ENCODE results near the gene FGF18. TPM values are rescaled to one million over a fixed set of nuclear protein-coding genes. Genes with fewer than 3 reads are reported as not detected.
A peak's percentile ranks its signal among the peaks of the same experiment; 100 is the strongest.

FGF18 gene
- total and polyA plus RNA-seq, 2 donors from 2014 or later, result 0.39 to 1.8 TPM

GRCh38 chr5:171441246-171441791 is 21.9 kb downstream of the FGF18 start:
- Histone ChIP-seq H3K36me3 (ENCODE audit: control insufficient read depth in 2 of 3, insufficient read depth in 3 of 3, low read length in 3 of 3) (no peaks in the 10 kb centered on the region), H3K4me1 (ENCODE audit: control insufficient read depth in 2 of 3, insufficient read depth in 2 of 3, low read depth in 1 of 3, low read length in 3 of 3) (no peaks in the 10 kb centered on the region), H3K9me3 (ENCODE audit: control insufficient read depth in 2 of 3, insufficient read depth in 1 of 3, low read length in 3 of 3) (no peaks in the 10 kb centered on the region), H3K27me3 (ENCODE audit: control insufficient read depth, insufficient read depth, low read length) (no peaks in the 10 kb centered on the region), H3K9ac (ENCODE audit: low read length in 3 of 3) (no peak overlapping the region), H3K4me3 (ENCODE audit: low read length in 3 of 3) (no peak overlapping the region), H3K27ac (ENCODE audit: low read depth in 2 of 2, low read length in 2 of 2) (no peak overlapping the region)
- intact Hi-C loops (cut with DNase I), result no loop called here
- no peak for TF ChIP-seq CTCF (IDR thresholded peaks at IDR 0.05; ENCODE audit: borderline replicate concordance, extremely low read depth, insufficient read depth)
- FAIRE-seq (no peak), DNase-seq (no peak)

- intact Hi-C loops (cut with DNase I), result no loop called here
- Histone ChIP-seq H3K27me3 (ENCODE audit: control insufficient read depth, insufficient read depth, low read length) (no peaks in the 10 kb centered on the region), H3K27ac (ENCODE audit: low read depth in 2 of 2, low read length in 2 of 2) (no peak overlapping the region), H3K9ac (ENCODE audit: low read length in 3 of 3) (no peak overlapping the region), H3K4me3 (ENCODE audit: low read length in 3 of 3) (no peak overlapping the region), H3K9me3 (ENCODE audit: control insufficient read depth in 2 of 3, insufficient read depth in 1 of 3, low read length in 3 of 3) (no peaks in the 10 kb centered on the region), H3K36me3 (ENCODE audit: control insufficient read depth in 2 of 3, insufficient read depth in 3 of 3, low read length in 3 of 3) (no peaks in the 10 kb centered on the region), H3K4me1 (ENCODE audit: control insufficient read depth in 2 of 3, insufficient read depth in 2 of 3, low read depth in 1 of 3, low read length in 3 of 3) (no peaks in the 10 kb centered on the region)
- DNase-seq, result peak in 1 of 5 donors; percentile 34
- no peak for FAIRE-seq
- no peak for TF ChIP-seq CTCF (IDR thresholded peaks at IDR 0.05; ENCODE audit: borderline replicate concordance, extremely low read depth, insufficient read depth)
Measured at GRCh38 chr5:171442287-171443042, 23.0 kb downstream of the FGF18 start.

- DNase-seq (no peak), FAIRE-seq (no peak)
- no peaks in the 10 kb centered on the region for H3K36me3 ChIP-seq (ENCODE audit: control insufficient read depth in 2 of 3, insufficient read depth in 3 of 3, low read length in 3 of 3)
- no peak overlapping the region for H3K9ac ChIP-seq (ENCODE audit: low read length in 3 of 3)
- no peaks in the 10 kb centered on the region for H3K9me3 ChIP-seq (ENCODE audit: control insufficient read depth in 2 of 3, insufficient read depth in 1 of 3, low read length in 3 of 3)
- intact Hi-C loops (cut with DNase I), result no loop called here
- no peak overlapping the region for H3K27ac ChIP-seq (ENCODE audit: low read depth in 2 of 2, low read length in 2 of 2)
- no peak for TF ChIP-seq CTCF (IDR thresholded peaks at IDR 0.05; ENCODE audit: borderline replicate concordance, extremely low read depth, insufficient read depth)
- no peaks in the 10 kb centered on the region for H3K4me1 ChIP-seq (ENCODE audit: control insufficient read depth in 2 of 3, insufficient read depth in 2 of 3, low read depth in 1 of 3, low read length in 3 of 3)
- no peak overlapping the region for H3K4me3 ChIP-seq (ENCODE audit: low read length in 3 of 3)
- H3K27me3 ChIP-seq (ENCODE audit: control insufficient read depth, insufficient read depth, low read length), result no peaks in the 10 kb centered on the region
Measured at GRCh38 chr5:171444582-171444981, 25.1 kb downstream of the FGF18 start.
